Vagina (tissue), 2 donors: ENCODE data around the gene RILP. TPM values are rescaled to one million over a fixed set of nuclear protein-coding genes. Genes with fewer than 3 reads are reported as not detected.

Experiments used
- DNase-seq, 2 donors: peaks; one replicate each; pipeline ENCODE4 v3.0.0-alpha.2; 2017; ENCODE audit errors: extremely low spot score in 2 of 2
- H3K27ac ChIP-seq: fragments of 200-600 bp; sonication (generic); one replicate; pipeline ENCODE4 v1.5.1; 2019
- H3K27me3 ChIP-seq: fragments of 200-600 bp; sonication (generic); one replicate; pipeline ENCODE4 v1.5.1; 2019
- H3K36me3 ChIP-seq, 2 donors: fragments of 200-600 bp; sonication (generic); one replicate each; pipeline ENCODE4 v1.5.1; 2017 to 2019
- H3K4me1 ChIP-seq: fragments of 200-600 bp; sonication (generic); one replicate; pipeline ENCODE4 v1.5.1; 2019
- H3K4me3 ChIP-seq, 2 donors: fragments of 200-600 bp; sonication (generic); 1 replicate in 1 of 2; 2 replicates in 1 of 2; pipeline ENCODE4 v1.5.1; 2016 to 2019
- H3K9me3 ChIP-seq: fragments of 200-600 bp; sonication (generic); one replicate; pipeline ENCODE4 v1.5.1; 2019
- POLR2A ChIP-seq, 2 donors: fragments of 450-650 bp; IDR thresholded peaks; one replicate each; pipeline ENCODE4 v1.6.1; 2017; ENCODE audit warnings: antibody characterized with exemption in 2 of 2, mild to moderate bottlenecking in 2 of 2, moderate library complexity in 2 of 2
- POLR2AphosphoS5 ChIP-seq, 2 donors: sonication (generic); formaldehyde crosslinking; IDR thresholded peaks; one replicate each; pipeline ENCODE4 v1.9.0; 2017; ENCODE audit warnings: antibody characterized with exemption in 2 of 2, mild to moderate bottlenecking in 2 of 2, low read depth in 1 of 2; ENCODE audit not compliant: insufficient read depth in 1 of 2
- intact Hi-C: fragments of 100-400 bp; cut with DNase I; formaldehyde crosslinking; loops from one replicate; pipeline ENCODE4 v1.15.1; 2023
- total RNA-seq: library from RNA; depleted of rRNA; stranded (reverse); fragments of >200 nt; gene quantifications from one replicate; pipeline ENCODE4 v1.2.3, GENCODE V29; 2016
- TF ChIP-seq, protein P1 (sequence below), 3 experiments: fragments of 450-650 bp in 2 of 3; fragments of 200-600 bp in 1 of 3; sonication (generic) in 1 of 3; IDR thresholded peaks; one replicate each; pipeline ENCODE4 v1.5.1; 2017 to 2019; ENCODE audit warnings: antibody characterized with exemption in 3 of 3, mild to moderate bottlenecking in 2 of 3, moderate library complexity in 2 of 3

The RILP gene
- total RNA-seq, 1 donor from 2014 or later: 7.1 TPM

DNA sequence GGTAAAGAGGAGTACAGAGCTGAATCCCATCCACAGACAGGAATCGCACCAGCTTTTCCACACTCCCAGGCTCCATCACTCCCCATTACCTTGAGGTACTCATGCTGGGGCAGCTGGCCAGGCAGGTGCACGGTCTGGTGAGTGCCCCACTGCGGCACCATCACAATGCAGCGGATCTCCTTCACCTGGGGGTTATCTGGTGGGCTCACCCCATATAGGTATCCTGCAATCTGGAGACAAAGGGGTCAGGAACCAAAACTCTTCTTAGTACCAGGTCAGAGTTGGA, 1.8 kb upstream of the RILP start:
- Histone ChIP-seq H3K9me3 (no peaks in the 10 kb centered on the region), H3K27me3 (no peaks in the 10 kb centered on the region), H3K4me1 (peaks cover 38% of the 10 kb centered on the region), H3K27ac (no peak overlapping the region), H3K4me3 (no peak overlapping the region), H3K36me3 (peaks cover 0 to 65% of the 10 kb centered on the region in 2 donors)
- intact Hi-C loops: no loop called here
- TF ChIP-seq POLR2AphosphoS5 (IDR thresholded peaks at IDR 0.05; ENCODE audit: insufficient read depth in 1 of 2, low read depth in 1 of 2): no peak
- TF ChIP-seq POLR2A (IDR thresholded peaks at IDR 0.05): no peak
- TF ChIP-seq, protein P1, sequence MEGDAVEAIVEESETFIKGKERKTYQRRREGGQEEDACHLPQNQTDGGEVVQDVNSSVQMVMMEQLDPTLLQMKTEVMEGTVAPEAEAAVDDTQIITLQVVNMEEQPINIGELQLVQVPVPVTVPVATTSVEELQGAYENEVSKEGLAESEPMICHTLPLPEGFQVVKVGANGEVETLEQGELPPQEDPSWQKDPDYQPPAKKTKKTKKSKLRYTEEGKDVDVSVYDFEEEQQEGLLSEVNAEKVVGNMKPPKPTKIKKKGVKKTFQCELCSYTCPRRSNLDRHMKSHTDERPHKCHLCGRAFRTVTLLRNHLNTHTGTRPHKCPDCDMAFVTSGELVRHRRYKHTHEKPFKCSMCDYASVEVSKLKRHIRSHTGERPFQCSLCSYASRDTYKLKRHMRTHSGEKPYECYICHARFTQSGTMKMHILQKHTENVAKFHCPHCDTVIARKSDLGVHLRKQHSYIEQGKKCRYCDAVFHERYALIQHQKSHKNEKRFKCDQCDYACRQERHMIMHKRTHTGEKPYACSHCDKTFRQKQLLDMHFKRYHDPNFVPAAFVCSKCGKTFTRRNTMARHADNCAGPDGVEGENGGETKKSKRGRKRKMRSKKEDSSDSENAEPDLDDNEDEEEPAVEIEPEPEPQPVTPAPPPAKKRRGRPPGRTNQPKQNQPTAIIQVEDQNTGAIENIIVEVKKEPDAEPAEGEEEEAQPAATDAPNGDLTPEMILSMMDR (IDR thresholded peaks at IDR 0.05): no peak
- DNase-seq: no peak

GRCh38 chr17:1650731-1651558, 1.3 kb upstream of the RILP start:
- Histone ChIP-seq H3K36me3 (peaks cover 0 to 59% of the 10 kb centered on the region in 2 donors), H3K27me3 (no peaks in the 10 kb centered on the region), H3K27ac (peak overlapping the region; percentile 95), H3K9me3 (no peaks in the 10 kb centered on the region), H3K4me3 (no peak overlapping the region), H3K4me1 (peaks cover 38% of the 10 kb centered on the region)
- TF ChIP-seq POLR2A (IDR thresholded peaks at IDR 0.05) (no peak), POLR2AphosphoS5 (IDR thresholded peaks at IDR 0.05; ENCODE audit: insufficient read depth in 1 of 2, low read depth in 1 of 2) (no peak)
- TF ChIP-seq, protein P1 (IDR thresholded peaks at IDR 0.05): no peak
- no peak for DNase-seq
- intact Hi-C loops: no loop called here

DNA sequence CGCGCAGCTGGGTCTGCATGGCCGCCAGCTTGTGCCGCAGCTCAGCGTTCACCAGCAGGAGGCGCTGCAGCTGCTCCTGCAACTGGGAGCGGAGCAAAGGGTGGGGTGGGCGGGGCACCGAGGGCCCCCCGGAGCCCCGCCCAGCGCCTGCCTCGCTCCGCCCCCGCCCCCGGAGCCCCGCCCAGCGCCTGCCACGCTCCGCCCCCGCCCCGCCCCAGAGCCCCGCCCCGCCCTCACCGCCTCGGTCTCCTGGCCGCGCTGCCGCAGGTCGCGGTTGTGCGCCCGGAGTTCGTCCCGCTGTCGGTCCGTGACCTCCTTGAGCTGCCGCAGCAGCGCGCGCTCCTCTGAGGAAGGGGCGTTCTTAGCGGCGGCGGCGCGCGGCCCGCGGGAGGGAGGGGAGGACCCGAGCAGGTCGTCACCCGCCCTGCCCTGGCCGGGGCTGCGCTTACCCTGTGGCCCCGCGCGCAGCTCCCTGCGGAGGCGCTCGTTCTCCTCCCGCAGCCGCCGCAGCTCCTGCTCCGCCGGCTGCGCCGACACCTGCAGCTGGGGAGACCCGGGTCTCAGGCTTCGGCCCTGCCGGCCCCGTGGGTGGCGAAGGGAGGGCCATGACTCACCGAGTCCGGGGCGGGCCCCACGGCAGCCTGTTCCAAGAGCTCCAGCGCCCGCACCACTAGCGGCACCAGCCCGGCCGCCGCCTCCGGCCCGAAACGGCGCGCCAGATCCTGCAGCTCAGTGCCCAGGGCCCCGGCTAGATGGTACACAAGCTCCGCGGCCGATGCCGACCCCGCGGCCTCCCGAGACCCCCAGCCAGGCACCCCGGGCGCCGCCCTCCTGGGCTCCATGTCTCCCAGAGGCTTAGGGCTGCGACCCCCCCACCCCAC, 463 bp downstream of the RILP start:
- peak overlapping the region; percentile 95 for H3K27ac ChIP-seq
- peaks cover 44% of the 10 kb centered on the region for H3K4me1 ChIP-seq
- H3K27me3 ChIP-seq: no peaks in the 10 kb centered on the region
- peaks cover 0 to 42% of the 10 kb centered on the region in 2 donors for H3K36me3 ChIP-seq
- H3K4me3 ChIP-seq: peak overlapping the region; percentile 66 to 72
- H3K9me3 ChIP-seq: no peaks in the 10 kb centered on the region
- TF ChIP-seq POLR2A (IDR thresholded peaks at IDR 0.05) (peak in 1 of 2 donors; percentile 64), POLR2AphosphoS5 (IDR thresholded peaks at IDR 0.05; ENCODE audit: insufficient read depth in 1 of 2, low read depth in 1 of 2) (peak in 1 of 2 donors; percentile 78)
- TF ChIP-seq, protein P1 (IDR thresholded peaks at IDR 0.05): peak in 2 of 3 experiments; percentile 6 to 79
- intact Hi-C loops: loop anchor here (2.0 to 10.0 kb wide), 2 partner anchors 74 to 374 kb away; partner anchors contain the start of genes BHLHA9 and TRARG1
- DNase-seq: peak in 1 of 2 donors; percentile 96

DNA sequence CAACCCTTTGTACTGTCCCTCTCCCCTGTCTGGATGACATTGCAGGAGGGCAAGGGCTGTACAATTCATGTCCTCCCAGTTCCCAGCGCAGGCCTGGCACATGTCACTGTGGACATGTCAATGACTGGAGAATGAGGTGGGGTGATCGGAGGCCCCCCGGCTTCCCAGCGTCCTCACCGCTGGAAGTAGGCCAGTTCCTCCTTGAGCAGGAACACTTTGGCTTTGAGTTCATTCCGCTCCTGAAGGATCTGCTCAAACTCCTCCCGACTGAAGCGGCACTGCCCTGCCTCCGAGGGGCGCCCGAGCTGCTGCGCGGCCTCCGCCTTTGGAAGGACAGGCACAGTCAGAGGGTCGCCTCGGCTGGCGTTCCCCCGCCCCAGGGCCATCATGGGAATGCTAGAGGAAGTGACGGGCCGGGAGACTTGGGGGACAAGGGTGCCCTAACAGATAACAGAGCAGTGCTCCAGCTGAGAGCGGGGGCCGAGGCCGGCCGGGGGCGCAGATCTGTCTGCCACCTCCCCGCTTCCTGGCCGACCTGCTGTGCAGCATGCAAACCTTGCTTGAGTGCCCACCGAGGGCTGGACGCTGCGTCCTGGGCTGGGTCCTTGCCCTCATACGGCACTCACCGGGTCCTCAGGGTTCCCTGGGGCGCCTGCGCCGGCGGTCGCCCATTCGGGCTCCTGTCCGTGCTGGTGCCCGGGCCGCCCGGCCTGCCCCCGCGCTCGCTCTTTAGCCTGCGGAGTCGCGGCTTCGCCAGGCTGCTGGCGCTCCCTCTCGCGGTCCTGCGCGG, 1.3 kb downstream of the RILP start:
- DNase-seq: no peak
- Histone ChIP-seq H3K27me3 (no peaks in the 10 kb centered on the region), H3K36me3 (peaks cover 0 to 34% of the 10 kb centered on the region in 2 donors), H3K4me3 (peak overlapping the region; percentile 66 to 72), H3K4me1 (peaks cover 51% of the 10 kb centered on the region), H3K9me3 (no peaks in the 10 kb centered on the region), H3K27ac (peak overlapping the region; percentile 95)
- intact Hi-C loops: loop anchor here (2.0 to 10.0 kb wide), 2 partner anchors 74 to 374 kb away; partner anchors contain the start of genes BHLHA9 and TRARG1
- TF ChIP-seq POLR2A (IDR thresholded peaks at IDR 0.05) (no peak), POLR2AphosphoS5 (IDR thresholded peaks at IDR 0.05; ENCODE audit: insufficient read depth in 1 of 2, low read depth in 1 of 2) (peak in 1 of 2 donors; percentile 20)
- TF ChIP-seq, protein P1 (IDR thresholded peaks at IDR 0.05): peak in 1 of 3 experiments; percentile 80
